OCI-LY3 (cell line): ENCODE measurements around the gene ABCC3.

Source experiments
- H2AFZ ChIP-seq: fragments of 200-600, 300-600 bp; shearing (Covaris generic); 2 replicates; pipeline ENCODE4 v1.6.0; 2014; ENCODE audit warnings: antibody characterized with exemption, low read depth, low read length
- H3K27ac ChIP-seq: fragments of 200-600, 300-600 bp; sonication (generic); 2 replicates; pipeline ENCODE4 v1.5.1; 2014; ENCODE audit warnings: mild to moderate bottlenecking, low read length, moderate library complexity, mixed read lengths
- H3K27me3 ChIP-seq: fragments of 200-600, 300-600 bp; sonication (generic); 2 replicates; pipeline ENCODE4 v1.6.1; 2014; ENCODE audit warnings: low read depth, low read length, mixed read lengths
- H3K36me3 ChIP-seq: fragments of 200-600, 300-600 bp; sonication (generic); replicated peaks from 2 replicates; pipeline ENCODE3; 2014; ENCODE audit warnings: low read depth, low read length, mixed read lengths
- H3K4me1 ChIP-seq: fragments of 300-600, 200-600 bp; sonication (generic); 2 replicates; pipeline ENCODE4 v1.6.1; 2014; ENCODE audit warnings: low read length, mixed read lengths
- H3K4me2 ChIP-seq: fragments of 200-600, 300-600 bp; sonication (generic); 2 replicates; pipeline ENCODE4 v1.6.1; 2014; ENCODE audit warnings: low read length, mixed read lengths
- H3K4me3 ChIP-seq: fragments of 300-600, 200-600 bp; sonication (generic); 2 replicates; pipeline ENCODE4 v1.5.1; 2014; ENCODE audit warnings: antibody characterized with exemption, mild to moderate bottlenecking, low read length, moderate library complexity
- H3K79me2 ChIP-seq: fragments of 300-600, 200-600 bp; shearing (Covaris generic); 2 replicates; pipeline ENCODE4 v1.6.1; 2014; ENCODE audit warnings: mild to moderate bottlenecking, low read length, mixed read lengths
- H3K9ac ChIP-seq: fragments of 300-600, 200-600 bp; shearing (Covaris generic); 2 replicates; pipeline ENCODE4 v1.6.0; 2014; ENCODE audit warnings: mild to moderate bottlenecking, low read length, moderate library complexity
- H3K9me3 ChIP-seq: fragments of 200-600, 300-600 bp; shearing (Covaris generic); 2 replicates; pipeline ENCODE4 v1.6.1; 2014; ENCODE audit warnings: low read length, mixed read lengths; ENCODE audit not compliant: insufficient read depth
- H4K20me1 ChIP-seq: fragments of 200-600, 300-600 bp; sonication (generic); 2 replicates; pipeline ENCODE4 v1.6.1; 2016; ENCODE audit warnings: low read length, mixed read lengths; ENCODE audit not compliant: insufficient read depth
- EZH2phosphoT487 ChIP-seq: fragments of 200-600 bp; shearing (Covaris generic); IDR thresholded peaks from 2 replicates; pipeline ENCODE4 v1.6.1; 2018; ENCODE audit warnings: antibody characterized with exemption, mixed run types, low read depth
- TF ChIP-seq, protein P1 (sequence below): fragments of 200-600, 300-600 bp; sonication (generic); IDR thresholded peaks from 2 replicates; pipeline ENCODE4 v1.5.1; 2014; ENCODE audit warnings: antibody characterized with exemption, low read length, low read depth

Gene ABCC3

DNA sequence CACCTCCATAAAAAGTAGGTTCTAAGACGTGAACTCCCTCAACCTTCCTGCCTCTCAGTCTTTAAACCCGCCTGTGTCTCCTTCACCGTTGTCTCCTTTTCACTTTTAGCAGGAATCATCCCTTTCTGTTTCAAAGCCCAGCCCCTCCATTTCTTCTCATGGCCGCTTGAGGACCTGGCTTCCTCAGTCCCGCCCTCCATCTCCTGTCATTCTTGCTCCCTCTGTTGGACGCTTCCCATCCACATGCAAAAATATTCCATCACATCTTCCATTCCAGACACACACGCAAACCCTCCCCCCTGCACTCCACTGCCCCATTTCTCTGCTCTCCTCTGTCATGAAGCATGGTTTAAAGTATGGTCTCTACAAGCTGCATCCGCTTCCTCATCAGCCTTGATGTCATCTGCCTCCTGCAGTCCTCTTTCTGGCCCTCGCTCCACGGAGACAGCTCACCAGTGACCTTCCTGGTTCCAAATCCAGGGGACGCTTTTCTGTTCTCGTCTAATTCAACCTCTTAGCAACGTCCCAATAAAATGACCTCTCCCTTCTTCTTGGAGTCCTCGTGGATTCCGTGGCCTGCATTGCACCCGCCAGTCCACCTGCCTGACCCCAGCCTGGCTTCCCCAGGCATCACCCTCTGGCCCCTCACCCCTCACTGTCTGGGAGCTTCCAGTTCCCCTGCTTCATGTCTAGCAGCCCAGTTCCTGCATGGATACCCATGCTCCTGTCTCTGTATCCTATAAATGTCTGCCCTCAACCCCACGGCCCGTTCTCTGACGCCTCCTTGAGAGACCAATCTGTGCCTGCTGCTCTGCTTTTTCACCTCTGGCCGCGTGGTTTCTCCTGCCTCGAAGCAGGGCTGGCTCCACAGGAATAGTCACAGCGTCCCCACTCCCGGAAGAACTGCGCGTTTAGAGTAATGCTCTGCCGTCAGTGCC is 46.9 kb downstream of the ABCC3 start:
- Histone ChIP-seq H4K20me1 (no peaks in the 10 kb centered on the region), H3K4me3 (no peak overlapping the region), H3K36me3 (no peaks in the 10 kb centered on the region), H3K4me1 (no peaks in the 10 kb centered on the region), H3K79me2 (no peaks in the 10 kb centered on the region), H3K27me3 (peaks cover 11% of the 10 kb centered on the region), H3K9ac (no peak overlapping the region), H3K4me2 (no peak overlapping the region), H3K9me3 (no peaks in the 10 kb centered on the region), H3K27ac (no peak overlapping the region), H2AFZ (no peak overlapping the region)
- TF ChIP-seq, protein P1, sequence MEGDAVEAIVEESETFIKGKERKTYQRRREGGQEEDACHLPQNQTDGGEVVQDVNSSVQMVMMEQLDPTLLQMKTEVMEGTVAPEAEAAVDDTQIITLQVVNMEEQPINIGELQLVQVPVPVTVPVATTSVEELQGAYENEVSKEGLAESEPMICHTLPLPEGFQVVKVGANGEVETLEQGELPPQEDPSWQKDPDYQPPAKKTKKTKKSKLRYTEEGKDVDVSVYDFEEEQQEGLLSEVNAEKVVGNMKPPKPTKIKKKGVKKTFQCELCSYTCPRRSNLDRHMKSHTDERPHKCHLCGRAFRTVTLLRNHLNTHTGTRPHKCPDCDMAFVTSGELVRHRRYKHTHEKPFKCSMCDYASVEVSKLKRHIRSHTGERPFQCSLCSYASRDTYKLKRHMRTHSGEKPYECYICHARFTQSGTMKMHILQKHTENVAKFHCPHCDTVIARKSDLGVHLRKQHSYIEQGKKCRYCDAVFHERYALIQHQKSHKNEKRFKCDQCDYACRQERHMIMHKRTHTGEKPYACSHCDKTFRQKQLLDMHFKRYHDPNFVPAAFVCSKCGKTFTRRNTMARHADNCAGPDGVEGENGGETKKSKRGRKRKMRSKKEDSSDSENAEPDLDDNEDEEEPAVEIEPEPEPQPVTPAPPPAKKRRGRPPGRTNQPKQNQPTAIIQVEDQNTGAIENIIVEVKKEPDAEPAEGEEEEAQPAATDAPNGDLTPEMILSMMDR, result no peak
- no peak for TF ChIP-seq EZH2phosphoT487

DNA sequence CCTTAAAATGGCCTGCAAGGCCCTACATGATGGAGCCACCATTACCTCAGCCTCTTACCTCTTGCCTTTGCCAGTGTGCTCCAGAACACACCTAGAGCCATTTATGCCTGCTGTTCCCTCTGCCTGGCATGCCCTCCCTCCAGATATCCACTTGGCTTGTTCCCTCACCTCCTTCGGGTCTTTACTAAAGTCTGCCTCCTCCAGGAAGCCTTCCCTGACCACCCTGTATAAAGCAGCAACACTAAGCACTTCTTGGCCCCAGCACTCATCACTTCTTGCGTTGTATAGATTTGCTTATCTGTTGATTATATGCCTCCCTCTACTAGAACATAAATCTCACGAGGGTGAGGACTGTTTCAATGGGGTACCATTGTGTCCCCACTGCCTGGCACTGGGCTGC is 47.8 kb downstream of the ABCC3 start:
- H3K4me2 ChIP-seq, result no peak overlapping the region
- H3K4me1 ChIP-seq, result no peaks in the 10 kb centered on the region
- H2AFZ ChIP-seq, result no peak overlapping the region
- H3K79me2 ChIP-seq, result no peaks in the 10 kb centered on the region
- H3K27me3 ChIP-seq, result peaks cover 11% of the 10 kb centered on the region
- no peaks in the 10 kb centered on the region for H3K36me3 ChIP-seq
- no peak overlapping the region for H3K4me3 ChIP-seq
- no peak for TF ChIP-seq EZH2phosphoT487
- TF ChIP-seq, protein P1, result no peak
- no peaks in the 10 kb centered on the region for H4K20me1 ChIP-seq
- no peak overlapping the region for H3K9ac ChIP-seq
- no peak overlapping the region for H3K27ac ChIP-seq
- H3K9me3 ChIP-seq, result no peaks in the 10 kb centered on the region

DNA sequence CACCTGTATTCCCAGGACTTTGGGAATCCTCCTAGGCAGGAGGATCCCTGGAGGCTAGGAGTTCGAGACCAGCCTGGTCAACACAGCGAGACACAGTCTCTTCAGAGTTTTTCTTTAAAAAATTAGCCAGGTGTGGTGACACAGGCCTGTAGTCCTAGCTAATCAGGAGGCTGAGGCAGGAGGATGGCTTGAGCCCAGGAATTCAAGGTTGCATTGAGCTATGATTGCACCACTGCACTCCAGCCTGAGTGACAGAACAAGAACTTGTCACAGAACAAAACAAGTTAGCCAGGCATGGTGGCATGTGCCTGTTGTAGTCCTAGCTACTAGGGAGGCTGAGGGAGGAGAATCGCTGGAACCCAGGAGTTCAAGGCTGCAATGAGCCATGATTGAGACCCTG is 48.3 kb downstream of the ABCC3 start:
- Histone ChIP-seq H3K27ac (no peak overlapping the region), H4K20me1 (no peaks in the 10 kb centered on the region), H2AFZ (no peak overlapping the region), H3K27me3 (peaks cover 11% of the 10 kb centered on the region), H3K4me1 (no peaks in the 10 kb centered on the region), H3K4me2 (no peak overlapping the region), H3K9me3 (no peaks in the 10 kb centered on the region), H3K4me3 (no peak overlapping the region), H3K9ac (no peak overlapping the region), H3K79me2 (no peaks in the 10 kb centered on the region), H3K36me3 (no peaks in the 10 kb centered on the region)
- TF ChIP-seq EZH2phosphoT487, result no peak
- TF ChIP-seq, protein P1, result no peak

DNA sequence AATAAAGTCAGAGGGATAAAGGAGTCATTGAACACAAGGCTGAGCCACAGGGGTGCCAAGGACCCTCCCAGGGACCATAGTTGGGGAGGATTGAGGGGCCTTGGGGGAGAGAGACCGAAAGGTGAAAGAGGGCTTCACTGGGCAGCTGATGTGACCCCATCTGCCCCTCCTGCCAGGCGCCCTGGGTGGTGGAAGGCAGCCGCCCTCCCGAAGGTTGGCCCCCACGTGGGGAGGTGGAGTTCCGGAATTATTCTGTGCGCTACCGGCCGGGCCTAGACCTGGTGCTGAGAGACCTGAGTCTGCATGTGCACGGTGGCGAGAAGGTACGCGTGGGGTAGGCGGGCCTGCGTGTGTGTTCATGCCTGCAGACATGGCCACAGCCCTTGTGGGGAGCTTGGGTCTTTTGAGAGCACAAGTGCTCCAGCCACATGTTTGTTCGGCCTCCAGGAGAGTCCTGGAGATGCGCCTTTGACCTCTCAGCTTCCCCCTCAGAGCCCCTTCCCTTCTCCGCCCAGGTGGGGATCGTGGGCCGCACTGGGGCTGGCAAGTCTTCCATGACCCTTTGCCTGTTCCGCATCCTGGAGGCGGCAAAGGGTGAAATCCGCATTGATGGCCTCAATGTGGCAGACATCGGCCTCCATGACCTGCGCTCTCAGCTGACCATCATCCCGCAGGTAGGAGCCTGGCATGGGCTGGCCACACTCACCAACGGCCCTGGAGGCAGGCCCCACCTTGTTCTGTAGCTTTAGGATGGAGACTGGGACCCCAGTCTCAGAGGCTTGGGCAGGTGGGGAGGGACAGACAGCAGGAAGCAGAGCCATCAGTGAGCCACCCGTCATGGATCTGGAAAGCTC is 49.0 kb downstream of the ABCC3 start:
- Histone ChIP-seq H3K4me2 (no peak overlapping the region), H2AFZ (no peak overlapping the region), H3K36me3 (no peaks in the 10 kb centered on the region), H3K4me3 (no peak overlapping the region), H3K4me1 (no peaks in the 10 kb centered on the region), H3K27ac (no peak overlapping the region), H3K79me2 (no peaks in the 10 kb centered on the region), H3K9ac (no peak overlapping the region), H4K20me1 (no peaks in the 10 kb centered on the region), H3K27me3 (peaks cover 11% of the 10 kb centered on the region), H3K9me3 (no peaks in the 10 kb centered on the region)
- no peak for TF ChIP-seq EZH2phosphoT487
- TF ChIP-seq, protein P1, result no peak
